Esophagus squamous epithelium (tissue), 4 donors: Measurements from ENCODE around the gene SPATA31E1.

Experiments used
- CTCF ChIP-seq, 6 experiments: fragments of 450-650 bp in 4 of 6; fragments of 200-600 bp in 2 of 6; sonication (generic) in 2 of 6; IDR thresholded peaks; one replicate each; pipeline ENCODE4 v1.5.1; 2016 to 2019; ENCODE audit warnings: antibody characterized with exemption in 6 of 6, mild to moderate bottlenecking in 4 of 6, moderate library complexity in 4 of 6
- POLR2A ChIP-seq, 4 donors: fragments of 450-650 bp; IDR thresholded peaks; one replicate each; pipeline ENCODE4 v1.6.1; 2017; ENCODE audit warnings: antibody characterized with exemption in 4 of 4, mild to moderate bottlenecking in 4 of 4, moderate library complexity in 3 of 4

- TF ChIP-seq POLR2A (IDR thresholded peaks at IDR 0.05) (no peak), CTCF (IDR thresholded peaks at IDR 0.05) (no peak)
These were observed 1.3 kb downstream of the SPATA31E1 start for GRCh38 chr9:87883990-87884389.
